ENCODE measurements around the gene SEZ6L. TPM values are rescaled to one million over a fixed set of nuclear protein-coding genes. Genes with fewer than 3 reads are reported as not detected.

SEZ6L gene
- total RNA-seq, 2 experiments from 2014 or later: 0.05 TPM; not detected in 1

DNA sequence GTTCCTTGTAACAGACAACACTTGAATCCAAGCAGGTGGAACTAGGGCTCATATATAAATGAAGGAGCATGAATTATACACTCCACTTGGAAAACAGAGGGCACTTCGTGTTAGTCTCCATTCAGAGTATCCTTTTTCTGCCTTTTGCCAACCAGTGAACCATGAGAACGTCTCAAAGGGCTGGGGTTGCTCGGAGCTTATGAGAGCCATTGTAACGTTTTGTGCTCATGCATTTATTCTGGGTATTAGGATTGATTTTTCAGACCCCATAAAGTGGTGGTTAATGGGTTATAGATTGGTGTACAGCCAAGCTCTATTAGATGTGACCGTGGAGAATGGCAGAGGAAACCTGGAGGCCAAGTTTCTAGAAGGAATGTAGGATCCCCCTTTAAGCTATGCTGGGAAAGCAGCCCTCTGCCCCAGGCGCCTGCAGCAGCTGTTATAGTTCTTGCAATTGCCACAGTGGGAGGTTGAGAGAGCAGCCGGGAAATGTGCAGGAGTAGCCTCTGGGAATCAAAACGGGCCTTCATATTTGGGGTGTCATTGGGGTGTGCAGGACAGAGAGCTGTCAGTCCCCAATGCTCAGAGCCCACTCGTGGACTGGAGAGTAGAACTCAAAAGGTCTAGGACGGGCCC, 205.2 kb downstream of the SEZ6L start:
- no peak for TF ChIP-seq CTCF (IDR thresholded peaks at IDR 0.05)
- Mint-ChIP-seq H3K27ac (no peak overlapping the region), H3K4me3 (no peak overlapping the region), H3K9me3 (peaks cover 2% of the 10 kb centered on the region), H3K4me1 (ENCODE audit: low read depth) (peaks cover 6% of the 10 kb centered on the region), H3K27me3 (peaks cover 67% of the 10 kb centered on the region), H3K36me3 (ENCODE audit: low read depth) (no peaks in the 10 kb centered on the region)
- peaks cover 0 to 7% of the 10 kb centered on the region in 2 experiments for H3K9me3 ChIP-seq (ENCODE audit: control insufficient read depth in 1 of 2, insufficient read depth in 1 of 2, low read length in 2 of 2)
- H3K4me1 ChIP-seq (ENCODE audit: insufficient read depth, low read length): peaks cover 7% of the 10 kb centered on the region
- DNase-seq (no peak), ATAC-seq (ENCODE audit: poor library complexity) (no peak)
- H3K4me3 ChIP-seq (ENCODE audit: low read length): no peak overlapping the region
- no peak overlapping the region for H3K27ac ChIP-seq (ENCODE audit: low read depth in 1 of 2, low read length in 2 of 2)
- intact Hi-C loops (cut with DNase I, micrococcal nuclease): no loop called here
- H3K27me3 ChIP-seq (ENCODE audit: control insufficient read depth in 1 of 2, insufficient read depth in 2 of 2, low read length in 2 of 2): peaks cover 24 to 26% of the 10 kb centered on the region in 2 experiments
- ChIA-PET POLR2A (no interaction called here), CTCF (no interaction called here)
- H3K36me3 ChIP-seq (ENCODE audit: insufficient read depth, low read length): no peaks in the 10 kb centered on the region

- H3K27me3 ChIP-seq (ENCODE audit: control insufficient read depth in 1 of 2, insufficient read depth in 2 of 2, low read length in 2 of 2): peaks cover 25 to 34% of the 10 kb centered on the region in 2 experiments
- Mint-ChIP-seq H3K27ac (no peak overlapping the region), H3K4me3 (no peak overlapping the region), H3K4me1 (ENCODE audit: low read depth) (peaks cover 6% of the 10 kb centered on the region), H3K27me3 (peaks cover 82% of the 10 kb centered on the region), H3K36me3 (ENCODE audit: low read depth) (no peaks in the 10 kb centered on the region), H3K9me3 (peaks cover 2% of the 10 kb centered on the region)
- POLR2A ChIA-PET: no interaction called here
- peaks cover 0 to 7% of the 10 kb centered on the region in 2 experiments for H3K9me3 ChIP-seq (ENCODE audit: control insufficient read depth in 1 of 2, insufficient read depth in 1 of 2, low read length in 2 of 2)
- H3K36me3 ChIP-seq (ENCODE audit: insufficient read depth, low read length): no peaks in the 10 kb centered on the region
- ATAC-seq (ENCODE audit: poor library complexity): no peak
- H3K4me1 ChIP-seq (ENCODE audit: insufficient read depth, low read length): peaks cover 7% of the 10 kb centered on the region
- peak in 1 of 14 experiments; percentile 6 for DNase-seq
- no peak overlapping the region for H3K4me3 ChIP-seq (ENCODE audit: low read length)
- TF ChIP-seq CTCF (IDR thresholded peaks at IDR 0.05): no peak
- CTCF ChIA-PET: interaction anchor here (0.6 kb wide), 1 partner anchor 10 kb away, joined by 4 read pairs; no protein-coding TSS in a partner anchor
- no peak overlapping the region for H3K27ac ChIP-seq (ENCODE audit: low read depth in 1 of 2, low read length in 2 of 2)
- intact Hi-C loops (cut with DNase I, micrococcal nuclease): no loop called here
Observed at GRCh38 chr22:26377170-26377830, 208.0 kb downstream of the SEZ6L start.

GRCh38 chr22:26380072-26380830, 211.0 kb downstream of the SEZ6L start:
- Mint-ChIP-seq H3K4me3 (no peak overlapping the region), H3K36me3 (ENCODE audit: low read depth) (no peaks in the 10 kb centered on the region), H3K27ac (no peak overlapping the region), H3K9me3 (peaks cover 2% of the 10 kb centered on the region), H3K4me1 (ENCODE audit: low read depth) (peaks cover 6% of the 10 kb centered on the region), H3K27me3 (peaks cover 87% of the 10 kb centered on the region)
- H3K27ac ChIP-seq (ENCODE audit: low read depth in 1 of 2, low read length in 2 of 2): no peak overlapping the region
- ATAC-seq (ENCODE audit: poor library complexity): no peak
- peaks cover 7% of the 10 kb centered on the region for H3K4me1 ChIP-seq (ENCODE audit: insufficient read depth, low read length)
- ChIA-PET CTCF (interaction anchor here (1.4 kb wide), 1 partner anchor 13 kb away, joined by 3 read pairs; no protein-coding TSS in a partner anchor), POLR2A (no interaction called here)
- no peak overlapping the region for H3K4me3 ChIP-seq (ENCODE audit: low read length)
- intact Hi-C loops (cut with DNase I, micrococcal nuclease): no loop called here
- H3K9me3 ChIP-seq (ENCODE audit: control insufficient read depth in 1 of 2, insufficient read depth in 1 of 2, low read length in 2 of 2): peaks cover 0 to 7% of the 10 kb centered on the region in 2 experiments
- H3K27me3 ChIP-seq (ENCODE audit: control insufficient read depth in 1 of 2, insufficient read depth in 2 of 2, low read length in 2 of 2): peaks cover 22 to 24% of the 10 kb centered on the region in 2 experiments
- no peak for DNase-seq
- no peak for TF ChIP-seq CTCF (IDR thresholded peaks at IDR 0.05)
- no peaks in the 10 kb centered on the region for H3K36me3 ChIP-seq (ENCODE audit: insufficient read depth, low read length)

Data from CD4-positive, alpha-beta T cell (primary cell).